ENCODE measurements around the gene LIN9. TPM values are rescaled to one million over a fixed set of nuclear protein-coding genes. Genes with fewer than 3 reads are reported as not detected.
A peak's percentile ranks its signal among the peaks of the same experiment; 100 is the strongest.

The LIN9 gene
- total and polyA plus RNA-seq, 10 of the 15 experiments (the other 5 are each of a cell fraction or from before 2014, with no cell fraction given) = 5.9 to 13.5 (median 8.3) TPM

- no peaks in the 10 kb centered on the region for H3K27me3 ChIP-seq (replicated peaks in 1 of 2; ENCODE audit: control insufficient read depth in 2 of 2, insufficient read depth in 2 of 2, low read length in 1 of 2)
- no peaks in the 10 kb centered on the region for H3K79me2 ChIP-seq (ENCODE audit: control insufficient read depth, insufficient read depth, low read length)
- intact Hi-C loops (cut with micrococcal nuclease; ENCODE audit: unreplicated experiment) = no loop called here
- H3K9ac ChIP-seq (ENCODE audit: control insufficient read depth, insufficient read depth, low read length) = no peak overlapping the region; the same call in 1 of the 2 replicates
- DNase-seq (ENCODE audit: low read depth, low spot score) (no peak), FAIRE-seq (no peak), ATAC-seq (peak; percentile 33)
- in situ Hi-C loops (cut with MboI) = no loop called here
- peaks cover 17% of the 10 kb centered on the region for H3K4me1 ChIP-seq (ENCODE audit: control insufficient read depth, insufficient read depth, low read length)
- 8% methylated on average over 6 of the region's 6 CpGs for WGBS (ENCODE audit: insufficient coverage, insufficient replicate concordance, low lambda C conversion rate, missing lambda C conversion rate)
- ChIA-PET CTCF (interaction anchor here (1.3 to 1.5 kb wide), 2 partner anchors 22 to 231 kb away, joined by 4 to 7 read pairs; no protein-coding TSS in a partner anchor), SMC1A (ENCODE audit: uncharacterized antibody, unreplicated experiment) (interaction anchor here (0.6 to 0.8 kb wide), 2 partner anchors 195 to 332 kb away, joined by 3 to 4 read pairs; no protein-coding TSS in a partner anchor), RAD21 (ENCODE audit: unreplicated experiment) (interaction anchor here (1.1 to 1.4 kb wide), 3 partner anchors 10 to 52 kb away, joined by 3 to 4 read pairs (median 3); partner anchors contain the start of genes LIN9 and PARP1), POLR2A (interaction anchor here (1.3 kb wide), 1 partner anchor 52 kb away, joined by 3 read pairs; the partner anchor contains the start of gene PARP1)
- H3K9me3 ChIP-seq (replicated peaks; ENCODE audit: control insufficient read depth, insufficient read depth, low read length) = no peaks in the 10 kb centered on the region
- no peak overlapping the region for H2AFZ ChIP-seq (ENCODE audit: control insufficient read depth, low read depth, low read length)
- H3K27ac ChIP-seq (ENCODE audit: control insufficient read depth, insufficient read depth) = peak overlapping the region; percentile 16; the same call in 1 of the 2 replicates
- peaks cover 2 to 26% of the 10 kb centered on the region in 2 experiments for H3K36me3 ChIP-seq (ENCODE audit: control insufficient read depth in 2 of 2, insufficient read depth in 2 of 2, low read length in 1 of 2)
- H3K4me3 ChIP-seq = no peak overlapping the region
- BruUV-seq (replicated peaks) = no TSS peak
- no peaks in the 10 kb centered on the region for H4K20me1 ChIP-seq (ENCODE audit: control insufficient read depth, insufficient read depth)
- H3K4me2 ChIP-seq (ENCODE audit: control insufficient read depth, insufficient read depth) = peak overlapping the region; percentile 41; the same call in 1 of the 2 replicates
- TF ChIP-seq MEF2A (IDR thresholded peaks at IDR 0.05; ENCODE audit: insufficient read depth, low read depth, low read length) (peak; percentile 57; the same call in 1 of the 2 replicates), TCF12 (IDR thresholded peaks at IDR 0.05; ENCODE audit: low read depth, low read length) (peak; percentile 64; the same call in 1 of the 2 replicates), CHD2 (IDR thresholded peaks at IDR 0.05; ENCODE audit: borderline replicate concordance, low read depth, low read length) (no peak), SMC3 (IDR thresholded peaks at IDR 0.05; ENCODE audit: borderline replicate concordance, low read length) (no peak), CEBPZ (IDR thresholded peaks at IDR 0.05; ENCODE audit: low read depth, low read length) (no peak), HCFC1 (IDR thresholded peaks at IDR 0.05; ENCODE audit: low read length) (no peak), ATF7 (IDR thresholded peaks at IDR 0.05; ENCODE audit: low read depth) (no peak), EED (IDR thresholded peaks at IDR 0.05; ENCODE audit: low read depth) (0 out of 2 replicates have a peak, but pooled peaks have one; percentile 31), MXI1 (IDR thresholded peaks at IDR 0.05; ENCODE audit: low read depth, low read length) (no peak), ASH2L (IDR thresholded peaks at IDR 0.05; ENCODE audit: borderline replicate concordance, low read depth) (no peak), POU2F2 (IDR thresholded peaks at IDR 0.05; ENCODE audit: borderline replicate concordance, low read depth, low read length) (no peak), PRDM15 (CRISPR knock-in tag; IDR thresholded peaks at IDR 0.05) (no peak), SPI1 (IDR thresholded peaks at IDR 0.05; ENCODE audit: borderline replicate concordance, insufficient read depth, low read depth, low read length) (no peak), MEF2B (IDR thresholded peaks at IDR 0.05; ENCODE audit: partially characterized antibody, poor library complexity, severe bottlenecking) (peak; percentile 43)
These were observed 46.9 kb upstream of the LIN9 start for GRCh38 chr1:226355669-226356551.

Measured in GM12878 (cell line).